ENCODE data around the gene BCL2L12.

GRCh38 chr19:49684251-49684982 lies 18.7 kb downstream of the BCL2L12 start:
- TF ChIP-seq POLR2A (IDR thresholded peaks at IDR 0.05) (no peak), CTCF (IDR thresholded peaks at IDR 0.05) (no peak)
